MM.1S (cell line): ENCODE data around the gene CEPT1.

Experiments used
- DNase-seq: peaks from one replicate; pipeline ENCODE4 v3.0.0-alpha.2; 2015
- H2AFZ ChIP-seq: fragments of 300-600 bp; sonication (generic); 2 replicates; pipeline ENCODE4 v1.6.0; 2016; ENCODE audit warnings: antibody characterized with exemption, low read length
- H3F3A ChIP-seq: fragments of 300-600 bp; sonication (generic); 2 replicates; pipeline ENCODE4 v1.6.1; 2016; ENCODE audit warnings: mild to moderate bottlenecking, antibody characterized with exemption, low read length, moderate library complexity, mixed read lengths; ENCODE audit not compliant: insufficient read depth
- H3K27ac ChIP-seq: fragments of 300-600 bp; sonication (generic); 2 replicates; pipeline ENCODE4 v1.5.1; 2016; ENCODE audit warnings: mild to moderate bottlenecking, low read length
- H3K27me3 ChIP-seq: fragments of 300-600 bp; sonication (generic); replicated peaks from 2 replicates; pipeline ENCODE4 v1.6.0; 2016; ENCODE audit warnings: low read length; ENCODE audit not compliant: insufficient read depth
- H3K36me3 ChIP-seq: fragments of 300-600 bp; sonication (generic); replicated peaks from 2 replicates; pipeline ENCODE4 v1.6.1; 2016; ENCODE audit warnings: mild to moderate bottlenecking, low read length, mixed read lengths; ENCODE audit not compliant: insufficient read depth
- H3K4me1 ChIP-seq: fragments of 300-600 bp; sonication (generic); 2 replicates; pipeline ENCODE4 v1.6.1; 2016; ENCODE audit warnings: low read length, mixed read lengths
- H3K4me2 ChIP-seq: fragments of 300-600 bp; sonication (generic); 2 replicates; pipeline ENCODE4 v1.6.0; 2016; ENCODE audit warnings: low read depth, low read length
- H3K4me3 ChIP-seq: fragments of 300-600 bp; sonication (generic); 2 replicates; pipeline ENCODE4 v1.5.1; 2016; ENCODE audit warnings: low read length, mixed read lengths
- H3K79me2 ChIP-seq: fragments of 300-600 bp; sonication (generic); 2 replicates; pipeline ENCODE4 v1.6.1; 2016; ENCODE audit warnings: mixed run types, low read length, mixed read lengths
- H3K9ac ChIP-seq: fragments of 300-600 bp; sonication (generic); 2 replicates; pipeline ENCODE4 v1.6.1; 2016; ENCODE audit warnings: low read length, mixed read lengths
- H3K9me2 ChIP-seq: fragments of 300-600 bp; sonication (generic); replicated peaks from 2 replicates; pipeline ENCODE4 v1.6.1; 2016; ENCODE audit warnings: mild to moderate bottlenecking, low read length, mixed read lengths; ENCODE audit not compliant: insufficient read depth
- H3K9me3 ChIP-seq: fragments of 300-600 bp; sonication (generic); replicated peaks from 2 replicates; pipeline ENCODE4 v1.6.1; 2016; ENCODE audit warnings: mild to moderate bottlenecking, low read length, mixed read lengths; ENCODE audit not compliant: insufficient read depth
- H4K20me1 ChIP-seq: fragments of 300-600 bp; sonication (generic); 2 replicates; pipeline ENCODE4 v1.6.1; 2016; ENCODE audit warnings: mild to moderate bottlenecking, low read length, moderate library complexity, mixed read lengths; ENCODE audit not compliant: insufficient read depth
- EZH2 ChIP-seq: fragments of 300-600 bp; sonication (generic); optimal IDR thresholded peaks from 2 replicates; pipeline ENCODE3; 2017; ENCODE audit warnings: low read depth, mild to moderate bottlenecking, antibody characterized with exemption, low read length, mixed read lengths
- EZH2phosphoT487 ChIP-seq: fragments of 300-600 bp; sonication (generic); IDR thresholded peaks from 2 replicates; pipeline ENCODE4 v1.6.1; 2018; ENCODE audit warnings: antibody characterized with exemption, low read length
- TF ChIP-seq, protein P1 (sequence below): fragments of 300-600 bp; sonication (generic); IDR thresholded peaks from 2 replicates; pipeline ENCODE4 v1.5.1; 2016; ENCODE audit warnings: antibody characterized with exemption, low read length, mixed read lengths

The CEPT1 gene

DNA sequence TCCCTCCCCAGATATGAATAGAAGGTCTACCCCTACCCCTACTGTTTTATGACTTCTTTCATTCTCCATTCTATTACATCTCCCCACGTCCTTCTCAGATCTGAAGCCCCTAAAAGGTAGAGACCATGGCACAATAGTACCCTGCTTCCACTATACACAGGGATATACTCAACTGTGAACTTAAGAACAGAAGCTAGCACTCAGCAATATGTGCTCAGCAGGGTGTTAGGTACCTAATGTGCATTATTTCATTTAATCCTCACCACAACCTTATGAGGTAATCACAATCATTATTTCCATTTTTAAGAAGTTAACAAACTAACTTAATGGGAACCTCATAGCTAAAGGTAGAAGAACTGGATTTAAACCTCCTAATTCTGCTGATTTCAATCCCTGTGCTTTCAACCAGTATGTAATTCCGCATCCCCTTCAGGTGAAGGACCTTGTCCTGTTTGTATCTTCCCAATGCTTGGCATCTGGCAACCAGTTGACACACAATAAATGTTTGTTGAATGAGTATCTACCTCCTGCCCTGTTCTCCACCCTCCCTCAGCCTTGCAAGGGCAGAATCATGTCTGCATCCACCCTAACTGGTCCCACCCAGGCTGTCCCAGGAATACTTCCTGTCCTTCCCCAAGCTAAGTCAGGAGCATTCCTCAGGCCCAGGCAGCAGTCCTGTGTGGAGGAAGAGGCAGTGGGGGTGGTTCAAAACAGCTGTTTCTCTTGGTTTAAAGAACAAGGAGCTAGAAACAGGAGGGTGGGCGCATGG, 53.9 kb downstream of the CEPT1 start:
- Histone ChIP-seq H3K4me3 (no peak overlapping the region), H2AFZ (no peak overlapping the region), H3K9ac (no peak overlapping the region), H3K9me3 (no peaks in the 10 kb centered on the region), H3F3A (no peaks in the 10 kb centered on the region), H3K79me2 (no peaks in the 10 kb centered on the region), H3K27me3 (no peaks in the 10 kb centered on the region), H3K4me2 (peak overlapping the region; percentile 18; the same call in 1 of the 2 replicates), H3K9me2 (no peaks in the 10 kb centered on the region), H3K36me3 (no peaks in the 10 kb centered on the region), H4K20me1 (no peaks in the 10 kb centered on the region), H3K4me1 (peaks cover 8% of the 10 kb centered on the region), H3K27ac (no peak overlapping the region)
- TF ChIP-seq EZH2phosphoT487, result no peak
- no peak for TF ChIP-seq EZH2
- TF ChIP-seq, protein P1, sequence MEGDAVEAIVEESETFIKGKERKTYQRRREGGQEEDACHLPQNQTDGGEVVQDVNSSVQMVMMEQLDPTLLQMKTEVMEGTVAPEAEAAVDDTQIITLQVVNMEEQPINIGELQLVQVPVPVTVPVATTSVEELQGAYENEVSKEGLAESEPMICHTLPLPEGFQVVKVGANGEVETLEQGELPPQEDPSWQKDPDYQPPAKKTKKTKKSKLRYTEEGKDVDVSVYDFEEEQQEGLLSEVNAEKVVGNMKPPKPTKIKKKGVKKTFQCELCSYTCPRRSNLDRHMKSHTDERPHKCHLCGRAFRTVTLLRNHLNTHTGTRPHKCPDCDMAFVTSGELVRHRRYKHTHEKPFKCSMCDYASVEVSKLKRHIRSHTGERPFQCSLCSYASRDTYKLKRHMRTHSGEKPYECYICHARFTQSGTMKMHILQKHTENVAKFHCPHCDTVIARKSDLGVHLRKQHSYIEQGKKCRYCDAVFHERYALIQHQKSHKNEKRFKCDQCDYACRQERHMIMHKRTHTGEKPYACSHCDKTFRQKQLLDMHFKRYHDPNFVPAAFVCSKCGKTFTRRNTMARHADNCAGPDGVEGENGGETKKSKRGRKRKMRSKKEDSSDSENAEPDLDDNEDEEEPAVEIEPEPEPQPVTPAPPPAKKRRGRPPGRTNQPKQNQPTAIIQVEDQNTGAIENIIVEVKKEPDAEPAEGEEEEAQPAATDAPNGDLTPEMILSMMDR, result no peak
- DNase-seq, result no peak

DNA sequence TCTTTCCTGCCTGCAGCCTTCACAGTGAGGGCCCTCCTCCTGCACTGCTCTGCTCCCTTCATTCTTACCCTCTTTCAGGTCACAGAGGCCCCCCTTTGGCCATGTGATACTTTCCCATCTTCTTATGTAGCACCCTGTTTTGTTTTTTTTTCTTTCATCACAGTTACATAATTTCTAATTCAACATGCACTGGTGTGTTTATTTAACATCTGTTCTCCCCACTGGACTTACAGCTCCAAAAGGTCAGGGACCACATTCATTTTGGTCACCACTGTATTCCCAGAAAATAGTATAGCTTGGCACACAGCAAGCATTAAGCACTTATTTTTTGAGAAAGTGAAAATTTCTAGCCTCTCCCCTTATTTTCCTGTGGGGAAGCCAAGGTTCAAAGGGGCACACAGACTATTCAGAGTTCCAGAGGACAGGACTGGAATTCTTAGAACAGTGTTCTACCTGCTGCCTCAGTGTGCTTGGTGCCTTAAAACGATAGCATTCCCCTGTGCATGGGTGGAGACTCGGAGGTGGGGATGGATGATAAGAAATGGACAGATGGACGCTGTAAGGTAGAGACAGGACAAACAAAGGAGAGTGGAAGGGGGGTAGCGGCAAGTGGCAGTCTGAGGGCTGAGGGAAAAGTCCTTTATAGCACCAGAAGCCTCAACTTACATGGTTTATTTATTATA, 55.1 kb downstream of the CEPT1 start:
- DNase-seq, result no peak
- H3K36me3 ChIP-seq, result no peaks in the 10 kb centered on the region
- H3K4me3 ChIP-seq, result no peak overlapping the region
- no peak overlapping the region for H3K9ac ChIP-seq
- no peak overlapping the region for H3K4me2 ChIP-seq
- H3K4me1 ChIP-seq, result peaks cover 8% of the 10 kb centered on the region
- no peaks in the 10 kb centered on the region for H4K20me1 ChIP-seq
- H3K79me2 ChIP-seq, result no peaks in the 10 kb centered on the region
- no peaks in the 10 kb centered on the region for H3K9me3 ChIP-seq
- H3F3A ChIP-seq, result no peaks in the 10 kb centered on the region
- TF ChIP-seq EZH2, result no peak
- TF ChIP-seq EZH2phosphoT487, result no peak
- TF ChIP-seq, protein P1, result no peak
- H3K27me3 ChIP-seq, result no peaks in the 10 kb centered on the region
- no peak overlapping the region for H2AFZ ChIP-seq
- no peaks in the 10 kb centered on the region for H3K9me2 ChIP-seq
- no peak overlapping the region for H3K27ac ChIP-seq

DNA sequence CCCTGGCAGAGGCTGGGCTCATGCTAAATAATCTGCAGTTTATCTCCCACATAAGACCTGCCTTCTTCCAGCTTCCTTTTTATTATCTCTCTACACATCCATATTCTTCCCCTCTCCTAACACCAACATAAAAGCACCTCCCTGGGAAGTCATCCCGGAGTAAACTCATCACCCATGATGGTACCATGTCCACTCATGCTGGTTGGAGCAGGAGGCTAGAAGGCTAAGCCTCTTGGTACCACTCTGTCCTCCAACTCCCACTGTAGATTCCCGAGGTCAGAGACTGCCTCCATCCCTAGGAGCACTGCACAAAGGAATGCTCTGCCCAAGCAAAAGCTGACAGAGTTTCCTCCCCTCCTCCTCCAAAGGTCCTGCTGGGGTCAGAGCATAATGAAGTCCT, 56.2 kb downstream of the CEPT1 start:
- no peak for TF ChIP-seq EZH2
- TF ChIP-seq, protein P1, result no peak
- no peak for TF ChIP-seq EZH2phosphoT487
- Histone ChIP-seq H4K20me1 (no peaks in the 10 kb centered on the region), H3K9me2 (no peaks in the 10 kb centered on the region), H3K4me3 (no peak overlapping the region), H3K4me2 (no peak overlapping the region), H3K79me2 (no peaks in the 10 kb centered on the region), H3K9me3 (no peaks in the 10 kb centered on the region), H3K27ac (no peak overlapping the region), H3K4me1 (peaks cover 9% of the 10 kb centered on the region), H2AFZ (no peak overlapping the region), H3K36me3 (no peaks in the 10 kb centered on the region), H3K27me3 (no peaks in the 10 kb centered on the region), H3F3A (no peaks in the 10 kb centered on the region), H3K9ac (no peak overlapping the region)
- DNase-seq, result no peak
